HFFc6 (cell line): ENCODE results near the gene FOXN1. TPM values are rescaled to one million over a fixed set of nuclear protein-coding genes. Genes with fewer than 3 reads are reported as not detected.
"Not testable (repeated sequence)": the region's sequence is repeated elsewhere in the genome, so short reads cannot be mapped to it uniquely, and the experiment has no call there.

Experiments used
- DNase-seq: peaks from one replicate; pipeline ENCODE4 v3.0.0-alpha.2; 2018
- H3K27ac Mint-ChIP-seq: 2 replicates; pipeline ENCODE4 v1.8.0; 2020; ENCODE audit warnings: mild to moderate bottlenecking, mixed read lengths
- H3K27me3 Mint-ChIP-seq: 2 replicates; pipeline ENCODE4 v1.8.0; 2021; ENCODE audit warnings: mild to moderate bottlenecking, moderate library complexity, mixed read lengths; ENCODE audit not compliant: insufficient read depth
- H3K36me3 Mint-ChIP-seq: 2 replicates; pipeline ENCODE4 v1.8.0; 2021; ENCODE audit warnings: low read depth, mixed read lengths
- H3K4me1 Mint-ChIP-seq: 2 replicates; pipeline ENCODE4 v1.8.0; 2020; ENCODE audit warnings: low read depth, mixed read lengths
- H3K4me3 Mint-ChIP-seq: 2 replicates; pipeline ENCODE4 v1.8.0; 2020; ENCODE audit warnings: mild to moderate bottlenecking, moderate library complexity, mixed read lengths
- H3K9me3 Mint-ChIP-seq: 2 replicates; pipeline ENCODE4 v1.8.0; 2020; ENCODE audit warnings: mild to moderate bottlenecking, mixed read lengths
- CTCF ChIP-seq: fragments of 200-600 bp; sonication (generic); IDR thresholded peaks from 2 replicates; pipeline ENCODE4 v1.5.0; 2021; ENCODE audit warnings: antibody characterized with exemption, mild to moderate bottlenecking
- total RNA-seq, 6 experiments: library from RNA; stranded (reverse); fragmentation: NEBNext Ultra II Directional; extraction: Animal tissue kit (Norgen Biotek cat#: 25700); gene quantifications; 2 replicates in 1 of 6; 3 replicates in 5 of 6; pipeline ENCODE4 v1.2.3, GENCODE V29; 2021

The FOXN1 gene
- total RNA-seq, 6 experiments from 2014 or later: not detected

GRCh38 chr17:28573040-28573380 lies 66.9 kb downstream of the FOXN1 start:
- no peaks in the 10 kb centered on the region; the same call in none of the 2 replicates for H3K36me3 Mint-ChIP-seq
- H3K4me1 Mint-ChIP-seq: peaks cover 44% of the 10 kb centered on the region
- no peak for DNase-seq
- H3K4me3 Mint-ChIP-seq: no peak overlapping the region
- H3K27me3 Mint-ChIP-seq: peaks cover 3% of the 10 kb centered on the region; the same call in 1 of the 2 replicates
- H3K9me3 Mint-ChIP-seq: no peaks in the 10 kb centered on the region
- no peak overlapping the region for H3K27ac Mint-ChIP-seq
- no peak for TF ChIP-seq CTCF

GRCh38 chr17:28573521-28573920 lies 67.4 kb downstream of the FOXN1 start:
- no peak overlapping the region for H3K4me3 Mint-ChIP-seq
- H3K4me1 Mint-ChIP-seq: peaks cover 44% of the 10 kb centered on the region
- no peaks in the 10 kb centered on the region; the same call in 1 of the 2 replicates for H3K36me3 Mint-ChIP-seq
- no peak overlapping the region for H3K27ac Mint-ChIP-seq
- H3K27me3 Mint-ChIP-seq: peaks cover 3% of the 10 kb centered on the region
- H3K9me3 Mint-ChIP-seq: no peaks in the 10 kb centered on the region
- TF ChIP-seq CTCF: no peak
- no peak for DNase-seq

GRCh38 chr17:28573966-28574480 lies 67.9 kb downstream of the FOXN1 start:
- H3K27me3 Mint-ChIP-seq: peaks cover 3% of the 10 kb centered on the region
- H3K4me3 Mint-ChIP-seq: no peak overlapping the region
- no peak overlapping the region for H3K27ac Mint-ChIP-seq
- H3K9me3 Mint-ChIP-seq: no peaks in the 10 kb centered on the region
- H3K4me1 Mint-ChIP-seq: peaks cover 44% of the 10 kb centered on the region
- H3K36me3 Mint-ChIP-seq: peaks cover under 1% of the 10 kb centered on the region; the same call in 1 of the 2 replicates
- DNase-seq: no peak
- TF ChIP-seq CTCF: no peak

GRCh38 chr17:28574526-28574925 lies 68.4 kb downstream of the FOXN1 start:
- H3K27me3 Mint-ChIP-seq: peaks cover 3% of the 10 kb centered on the region
- TF ChIP-seq CTCF: peak; percentile 57
- no peak overlapping the region for H3K4me3 Mint-ChIP-seq
- no peak for DNase-seq
- H3K9me3 Mint-ChIP-seq: no peaks in the 10 kb centered on the region
- H3K27ac Mint-ChIP-seq: no peak overlapping the region
- peaks cover 4% of the 10 kb centered on the region; the same call in 1 of the 2 replicates for H3K36me3 Mint-ChIP-seq
- H3K4me1 Mint-ChIP-seq: peaks cover 40% of the 10 kb centered on the region

- Mint-ChIP-seq H3K36me3 (peaks cover 4% of the 10 kb centered on the region; the same call in 1 of the 2 replicates), H3K27ac (no peak overlapping the region), H3K4me1 (peaks cover 33% of the 10 kb centered on the region), H3K4me3 (no peak overlapping the region), H3K9me3 (no peaks in the 10 kb centered on the region), H3K27me3 (peaks cover 3% of the 10 kb centered on the region)
- peak; percentile 24; the same call in 1 of the 2 replicates for TF ChIP-seq CTCF
- no peak for DNase-seq
Measured at GRCh38 chr17:28575126-28575795, 69.1 kb downstream of the FOXN1 start.

- not testable (repeated sequence) for H3K36me3 Mint-ChIP-seq, H3K9me3 Mint-ChIP-seq, DNase-seq, H3K27me3 Mint-ChIP-seq, H3K27ac Mint-ChIP-seq
- Mint-ChIP-seq H3K4me1 (peaks cover 28% of the 10 kb centered on the region), H3K4me3 (peak overlapping the region; percentile 52)
Measured at GRCh38 chr17:28576016-28576415, 69.9 kb downstream of the FOXN1 start.
